Kidney (tissue), 14 donors: ENCODE data around the gene ADM2. TPM values are rescaled to one million over a fixed set of nuclear protein-coding genes. Genes with fewer than 3 reads are reported as not detected.

ENCODE experiments used
- DNase-seq, 5 donors: peaks; one replicate each; pipeline ENCODE4 v3.0.0-alpha.2; 2013 to 2020
- FAIRE-seq: peaks from 2 replicates; lab custom pipeline; 2012; peaks lifted over from hg19 to GRCh38; lab: Jason Lieb, UNC
- H3K27ac ChIP-seq, 2 donors: one replicate each; pipeline ENCODE4 v1.7.0; 2013; ENCODE audit warnings: low read depth in 2 of 2, low read length in 2 of 2, inconsistent platforms in 1 of 2
- H3K27me3 ChIP-seq: one replicate; pipeline ENCODE4 v1.7.1; 2013; ENCODE audit warnings: low read length, inconsistent platforms; ENCODE audit not compliant: control insufficient read depth, insufficient read depth
- H3K36me3 ChIP-seq, 3 donors: one replicate each; pipeline versions ENCODE4 v1.7.0 to v1.7.1; 2013; ENCODE audit warnings: low read length in 3 of 3, control low read depth in 1 of 3, inconsistent platforms in 1 of 3; ENCODE audit not compliant: insufficient read depth in 3 of 3, control insufficient read depth in 2 of 3
- H3K4me1 ChIP-seq, 3 donors: one replicate each; pipeline versions ENCODE4 v1.7.0 to v1.7.1; 2013; ENCODE audit warnings: low read length in 3 of 3, inconsistent platforms in 1 of 3, low read depth in 1 of 3; ENCODE audit not compliant: control insufficient read depth in 2 of 3, insufficient read depth in 2 of 3
- H3K4me3 ChIP-seq, 3 donors: one replicate each; pipeline versions ENCODE4 v1.7.0 to v1.8.1; 2013; ENCODE audit warnings: low read length in 3 of 3, control low read depth in 1 of 3, inconsistent platforms in 1 of 3
- H3K9ac ChIP-seq, 3 donors: one replicate each; pipeline versions ENCODE4 v1.7.0 to v1.7.1; 2013; ENCODE audit warnings: low read length in 3 of 3, control low read depth in 1 of 3, inconsistent platforms in 1 of 3
- H3K9me3 ChIP-seq, 3 donors: one replicate each; pipeline versions ENCODE4 v1.7.0 to v1.7.1; 2013; ENCODE audit warnings: low read length in 3 of 3, control low read depth in 1 of 3, inconsistent platforms in 1 of 3; ENCODE audit not compliant: control insufficient read depth in 2 of 3, insufficient read depth in 1 of 3
- CTCF ChIP-seq: IDR thresholded peaks from 3 replicates; pipeline ENCODE4 v1.5.1; 2012; ENCODE audit warnings: mild to moderate bottlenecking, moderate library complexity, borderline replicate concordance; ENCODE audit not compliant: insufficient read depth; ENCODE audit errors: extremely low read depth
- intact Hi-C: fragments of 100-400 bp; cut with DNase I; formaldehyde crosslinking; loops from one replicate; pipeline ENCODE4 v1.11.1; 2022
- polyA plus RNA-seq: library from polyadenylated mRNA; stranded (reverse); fragments of 350-450 nt; fragmentation: Illumina TruSeq; extraction: RNeasy Lipid Tissue Mini Kit (QIAGEN cat#74804); gene quantifications from one replicate; pipeline ENCODE4 v1.2.3, GENCODE V29; 2014; ENCODE audit warnings: low read depth, low replicate concordance; ENCODE audit not compliant: insufficient read depth
- total RNA-seq: library from RNA; stranded (reverse); fragmentation: NEBNext Ultra II Directional; extraction: Animal tissue kit (Norgen Biotek cat#: 25700); gene quantifications from one replicate; pipeline ENCODE4 v1.2.1, GENCODE V29; 2021
- donor health status: control.
- donor health status: control.
- donor health status: control.
- donor health status: control.
- donor health status: control.
- donor health status: DM: yes; HTN: yes; CAD: no.
- donor health status: Normal renal cell carcinoma (clear cell type).

The ADM2 gene
- total and polyA plus RNA-seq, 2 donors from 2014 or later = 8.0 to 10.6 TPM

- peak overlapping the region in 1 of 2 donors; percentile 22 for H3K27ac ChIP-seq
- no peaks in the 10 kb centered on the region for H3K9me3 ChIP-seq
- DNase-seq (peak in 1 of 5 donors; percentile 76), FAIRE-seq (no peak)
- peaks cover 8% of the 10 kb centered on the region for H3K27me3 ChIP-seq
- peaks cover 0 to 10% (median 0%) of the 10 kb centered on the region in 3 donors for H3K4me1 ChIP-seq
- no peaks in the 10 kb centered on the region for H3K36me3 ChIP-seq
- intact Hi-C loops = no loop called here
- TF ChIP-seq CTCF = no peak
- H3K9ac ChIP-seq = no peak overlapping the region
- H3K4me3 ChIP-seq = peak overlapping the region in 2 of 3 donors; percentile 48 to 59
These were observed 1.0 kb downstream of the ADM2 start for GRCh38 chr22:50482107-50483074.

- peak overlapping the region in 2 of 3 donors; percentile 4 to 59 for H3K4me3 ChIP-seq
- H3K9me3 ChIP-seq = no peaks in the 10 kb centered on the region
- intact Hi-C loops = no loop called here
- no peaks in the 10 kb centered on the region for H3K36me3 ChIP-seq
- no peak for FAIRE-seq
- H3K27me3 ChIP-seq = peaks cover 8% of the 10 kb centered on the region
- TF ChIP-seq CTCF = no peak
- no peak for DNase-seq
- H3K27ac ChIP-seq = peak overlapping the region in 1 of 2 donors; percentile 32
- peaks cover 0 to 10% (median 0%) of the 10 kb centered on the region in 3 donors for H3K4me1 ChIP-seq
- peak overlapping the region in 1 of 3 donors; percentile 34 for H3K9ac ChIP-seq
These were observed 1.8 kb downstream of the ADM2 start for GRCh38 chr22:50483106-50483505.

GRCh38 chr22:50483556-50483955 is 2.2 kb downstream of the ADM2 start:
- TF ChIP-seq CTCF = no peak
- no peaks in the 10 kb centered on the region for H3K36me3 ChIP-seq
- FAIRE-seq = no peak
- peak overlapping the region in 2 of 3 donors; percentile 42 to 59 for H3K4me3 ChIP-seq
- no peaks in the 10 kb centered on the region for H3K9me3 ChIP-seq
- peak overlapping the region in 1 of 3 donors; percentile 34 for H3K9ac ChIP-seq
- peaks cover 0 to 10% (median 0%) of the 10 kb centered on the region in 3 donors for H3K4me1 ChIP-seq
- H3K27ac ChIP-seq = peak overlapping the region in 1 of 2 donors; percentile 32
- DNase-seq = no peak
- intact Hi-C loops = no loop called here
- peaks cover 8% of the 10 kb centered on the region for H3K27me3 ChIP-seq
